Heart left ventricle (tissue), 16 donors: ENCODE results near the gene IL36B. TPM values are rescaled to one million over a fixed set of nuclear protein-coding genes. Genes with fewer than 3 reads are reported as not detected.

Experiments
- ATAC-seq, 4 donors: fragments of 200-7000 bp; cut with Tn5 transposase; one replicate each; pipeline ENCODE4 v1.9.1; 2020 to 2022; ENCODE audit warnings: moderate library complexity in 4 of 4, mild to moderate bottlenecking in 3 of 4, moderate number of reproducible peaks in 1 of 4
- DNase-seq, 5 donors: peaks; one replicate each; pipeline ENCODE4 v3.0.0-alpha.2; 2020
- H3K27ac ChIP-seq, 12 donors: fragments of 200-600 bp; sonication (generic) in 4 of 12; one replicate each; pipeline versions ENCODE4 v1.5.0 to v1.8.0; 2016 to 2022; ENCODE audit warnings: mild to moderate bottlenecking in 2 of 12
- H3K27me3 ChIP-seq, 9 donors: fragments of 200-600 bp; sonication (generic) in 2 of 9; one replicate each; pipeline versions ENCODE4 v1.5.1 to v1.8.0; 2016 to 2022; ENCODE audit warnings: mild to moderate bottlenecking in 3 of 9
- H3K36me3 ChIP-seq, 9 donors: fragments of 200-600 bp; sonication (generic) in 2 of 9; one replicate each; pipeline versions ENCODE4 v1.5.0 to v1.8.0; 2018 to 2022; ENCODE audit warnings: mild to moderate bottlenecking in 2 of 9
- H3K4me1 ChIP-seq, 12 donors: fragments of 200-600 bp; sonication (generic) in 4 of 12; one replicate each; pipeline versions ENCODE4 v1.5.0 to v1.8.0; 2016 to 2022; ENCODE audit warnings: mild to moderate bottlenecking in 3 of 12
- H3K4me3 ChIP-seq, 12 donors: fragments of 200-600 bp; sonication (generic) in 4 of 12; one replicate each; pipeline versions ENCODE4 v1.5.0 to v1.8.0; 2017 to 2022; ENCODE audit warnings: mild to moderate bottlenecking in 9 of 12, moderate library complexity in 4 of 12
- H3K9me3 ChIP-seq, 12 donors: fragments of 200-600 bp; sonication (generic) in 4 of 12; one replicate each; pipeline versions ENCODE4 v1.5.0 to v1.8.0; 2016 to 2022; ENCODE audit warnings: mild to moderate bottlenecking in 1 of 12
- CTCF ChIP-seq, 12 donors: fragments of 200-600 bp; sonication (generic) in 4 of 12; IDR thresholded peaks; one replicate each; pipeline versions ENCODE4 v1.5.0 to v1.8.0; 2018 to 2022; ENCODE audit warnings: antibody characterized with exemption in 12 of 12, mild to moderate bottlenecking in 5 of 12
- POLR2A ChIP-seq, 2 donors: fragments of 450-650 bp; IDR thresholded peaks; one replicate each; pipeline ENCODE4 v1.6.1; 2017; ENCODE audit warnings: antibody characterized with exemption in 2 of 2, mild to moderate bottlenecking in 2 of 2, moderate library complexity in 2 of 2
- WGBS, 4 donors: extraction: QIAGEN DNeasy Blood & Tissue Kit in 2 of 4; methylation state at CpG; one replicate each; pipeline versions ENCODE4 v1.1.5 to v1.1.7; 2013 to 2018; 5-methylcytosine and 5-hydroxymethylcytosine counted together
- intact Hi-C, 10 donors: fragments of 100-400 bp; cut with DNase I; formaldehyde crosslinking; loops; one replicate each; pipeline versions ENCODE4 v1.11.1 to v1.14.2; 2022
- polyA plus RNA-seq, 2 donors: library from polyadenylated mRNA; stranded (reverse); fragments of 200-250 nt; gene quantifications; one replicate each; pipeline ENCODE4 v1.2.3, GENCODE V29; 2013
- total RNA-seq, 9 donors: library from RNA; depleted of rRNA in 2 of 9; stranded (reverse); fragments of >200 nt in 2 of 9; fragmentation: NEBNext Ultra II Directional in 3 of 9; extraction: Animal tissue kit (Norgen Biotek cat#: 25700) in 3 of 9; gene quantifications; one replicate each; pipeline versions ENCODE4 v1.1.0 to v1.2.4, GENCODE V29; 2016 to 2023
- donor health status: ischemic (EF 13 %, LVEDD 7.1; RV severe dilation, severe dysfunction).
- donor health status: healthy with polysubstance abuse.
- donor health status: DM: no; HTN: yes; CAD: no.
- donor health status: DM: no; HTN: no; CAD: no.
- donor health status: ischemic (EF 25% LVEDD 6.9; RV normal size, moderate dysfunction).
- donor health status: ischemic (EF 25% LVEDD 5.7; RV mildly dilated, moderate dysfunction).
- donor health status: healthy.
- donor health status: DM: yes; HTN: yes; CAD: no.
- donor health status: ischemic (EF 35%, LVEDD 5.7; RV mildly dilated, moderate dysfunction).
- donor health status: nonischemic (EF 11% LVEDD 7.7; RV severe dilation, severe dysfunction).
- donor health status: DM: yes; HTN: yes; CAD: no.
- donor health status: PGD.
- donor health status: ischemic (EF 29% LVEDD 5.4; RV normal size, mild dysfunction).
- donor health status: nonischemic (EF 23%, LVEDD 6.1; RV moderate dilation, normal function).

IL36B gene
- total and polyA plus RNA-seq, 11 donors: not detected

GRCh38 chr2:113050921-113051895, 1.5 kb downstream of the IL36B start:
- TF ChIP-seq CTCF (IDR thresholded peaks at IDR 0.05) (no peak), POLR2A (IDR thresholded peaks at IDR 0.05) (no peak)
- no peak overlapping the region for H3K27ac ChIP-seq
- H3K36me3 ChIP-seq: no peaks in the 10 kb centered on the region
- 93 to 95% (median 94%) methylated on average over 29 to 38 of the region's 38 CpGs for WGBS, 4 donors
- H3K9me3 ChIP-seq: peaks cover 0 to 21% (median 0%) of the 10 kb centered on the region in 12 donors
- intact Hi-C loops: no loop called here
- H3K4me1 ChIP-seq: no peaks in the 10 kb centered on the region
- no peak overlapping the region for H3K4me3 ChIP-seq
- ATAC-seq (no peak), DNase-seq (no peak)
- peaks cover 0 to 6% (median 0%) of the 10 kb centered on the region in 9 donors for H3K27me3 ChIP-seq

GRCh38 chr2:113046465-113046864, 6.2 kb downstream of the IL36B start:
- Histone ChIP-seq H3K27ac (no peak overlapping the region), H3K4me3 (no peak overlapping the region), H3K36me3 (no peaks in the 10 kb centered on the region), H3K4me1 (no peaks in the 10 kb centered on the region), H3K27me3 (peaks cover 0 to 6% (median 0%) of the 10 kb centered on the region in 9 donors), H3K9me3 (peaks cover 0 to 19% (median 0%) of the 10 kb centered on the region in 12 donors)
- intact Hi-C loops: no loop called here
- WGBS, 4 donors: 82 to 89% (median 83%) methylated on average over 5 of the region's 5 CpGs
- TF ChIP-seq POLR2A (IDR thresholded peaks at IDR 0.05): no peak
- no peak for TF ChIP-seq CTCF (IDR thresholded peaks at IDR 0.05)
- ATAC-seq: no peak
- DNase-seq: no peak

GRCh38 chr2:113041871-113042270, 10.8 kb downstream of the IL36B start:
- no peak for DNase-seq
- TF ChIP-seq CTCF (IDR thresholded peaks at IDR 0.05) (no peak), POLR2A (IDR thresholded peaks at IDR 0.05) (no peak)
- Histone ChIP-seq H3K4me1 (no peaks in the 10 kb centered on the region), H3K36me3 (no peaks in the 10 kb centered on the region), H3K27me3 (no peaks in the 10 kb centered on the region), H3K4me3 (no peak overlapping the region), H3K27ac (no peak overlapping the region), H3K9me3 (peaks cover 0 to 7% (median 0%) of the 10 kb centered on the region in 12 donors)
- WGBS, 4 donors: 50 to 56% (median 53%) methylated on average over 5 of the region's 5 CpGs
- ATAC-seq: no peak
- intact Hi-C loops: no loop called here

GRCh38 chr2:113039719-113040118, 12.9 kb downstream of the IL36B start:
- H3K27me3 ChIP-seq: no peaks in the 10 kb centered on the region
- intact Hi-C loops: no loop called here
- no peak overlapping the region for H3K27ac ChIP-seq
- peaks cover 0 to 7% (median 0%) of the 10 kb centered on the region in 12 donors for H3K9me3 ChIP-seq
- DNase-seq (no peak), ATAC-seq (no peak)
- TF ChIP-seq POLR2A (IDR thresholded peaks at IDR 0.05) (no peak), CTCF (IDR thresholded peaks at IDR 0.05) (no peak)
- WGBS, 4 donors: 33 to 56% (median 50%) methylated on average over 5 of the region's 5 CpGs
- no peak overlapping the region for H3K4me3 ChIP-seq
- no peaks in the 10 kb centered on the region for H3K36me3 ChIP-seq
- H3K4me1 ChIP-seq: no peaks in the 10 kb centered on the region
